GM12878 (cell line): ENCODE results near the gene NUAK2. TPM values are rescaled to one million over a fixed set of nuclear protein-coding genes. Genes with fewer than 3 reads are reported as not detected.

ENCODE experiments used
- ATAC-seq: fragments of 200-7000 bp; cut with Tn5 transposase; 3 replicates; pipeline ENCODE4 v1.9.1; 2020; ENCODE audit warnings: mild to moderate bottlenecking, moderate library complexity
- BruUV-seq: library from RNA; stranded (reverse); fragments of 400-500 nt; replicated peaks from 2 replicates; lab custom pipeline; 2021; lab: Mats Ljungman, UMichigan
- CTCF ChIA-PET: fragments of 300-600 bp; sonication (Branson Sonifier 250); formaldehyde crosslinking; extraction: SDS; loops from one replicate; lab custom pipeline; 2021; ENCODE audit warnings: inconsistent platforms; lab: Yijun Ruan, JAX
- POLR2A ChIA-PET: fragments of 350-600 bp; formaldehyde crosslinking; extraction: SDS; loops from one replicate; lab custom pipeline; 2021; ENCODE audit warnings: inconsistent platforms; lab: Charles Lee
- RAD21 ChIA-PET: fragments of 300-600 bp; sonication (Branson Sonifier 250); formaldehyde crosslinking; loops from one replicate; lab custom pipeline; 2023; ENCODE audit warnings: antibody characterized with exemption; ENCODE audit not compliant: unreplicated experiment; lab: Charles Lee
- SMC1A ChIA-PET: fragments of 300-600 bp; sonication (Branson Sonifier 250); formaldehyde crosslinking; loops from one replicate; lab custom pipeline; 2023; ENCODE audit not compliant: unreplicated experiment, uncharacterized antibody; lab: Charles Lee
- DNase-seq: peaks from one replicate; pipeline ENCODE4 v3.0.0-alpha.2; 2011; ENCODE audit warnings: low read depth, low spot score
- FAIRE-seq: peaks from 3 replicates; lab custom pipeline; 2011; peaks lifted over from hg19 to GRCh38; lab: Jason Lieb, UNC
- H2AFZ ChIP-seq: 2 replicates; pipeline ENCODE4 v1.6.0; 2011; ENCODE audit warnings: low read depth, low read length, control low read depth; ENCODE audit not compliant: control insufficient read depth
- H3K27ac ChIP-seq: 2 replicates; pipeline ENCODE4 v1.5.1; 2011; ENCODE audit warnings: control low read depth; ENCODE audit not compliant: control insufficient read depth, insufficient read depth
- H3K27me3 ChIP-seq, 2 experiments: replicated peaks in 1 of 2; 2 replicates each; pipeline versions ENCODE4 v1.6.0 to v1.6.1; 2011; ENCODE audit warnings: low read length in 1 of 2; ENCODE audit not compliant: control insufficient read depth in 2 of 2, insufficient read depth in 2 of 2
- H3K36me3 ChIP-seq, 2 experiments: 2 replicates each; pipeline ENCODE4 v1.5.1; 2011; ENCODE audit warnings: low read length in 1 of 2; ENCODE audit not compliant: control insufficient read depth in 2 of 2, insufficient read depth in 2 of 2
- H3K4me1 ChIP-seq: 2 replicates; pipeline ENCODE4 v1.6.1; 2011; ENCODE audit warnings: mild to moderate bottlenecking, low read length, moderate library complexity, mixed read lengths; ENCODE audit not compliant: control insufficient read depth, insufficient read depth
- H3K4me2 ChIP-seq: 2 replicates; pipeline ENCODE4 v1.6.0; 2011; ENCODE audit warnings: control low read depth; ENCODE audit not compliant: control insufficient read depth, insufficient read depth
- H3K4me3 ChIP-seq: fragments of 200-600 bp; sonication (generic); 2 replicates; pipeline ENCODE4 v1.5.1; 2016
- H3K79me2 ChIP-seq: 2 replicates; pipeline ENCODE4 v1.6.0; 2011; ENCODE audit warnings: low read length; ENCODE audit not compliant: control insufficient read depth, insufficient read depth
- H3K9ac ChIP-seq: 2 replicates; pipeline ENCODE4 v1.8.0; 2011; ENCODE audit warnings: low read length, control low read depth, mixed read lengths; ENCODE audit not compliant: control insufficient read depth, insufficient read depth
- H3K9me3 ChIP-seq: replicated peaks from 3 replicates; pipeline ENCODE4 v1.5.1; 2011; ENCODE audit warnings: mild to moderate bottlenecking, low read length; ENCODE audit not compliant: control insufficient read depth, insufficient read depth
- H4K20me1 ChIP-seq: 2 replicates; pipeline ENCODE4 v1.6.0; 2011; ENCODE audit not compliant: control insufficient read depth, insufficient read depth
- CREB1 ChIP-seq: IDR thresholded peaks from 2 replicates; pipeline ENCODE4 v1.6.1; 2012; ENCODE audit warnings: low read depth, mild to moderate bottlenecking, inconsistent platforms
- DPF2 ChIP-seq: fragments of 450-650 bp; IDR thresholded peaks from 2 replicates; pipeline ENCODE4 v1.6.1; 2017; ENCODE audit warnings: mild to moderate bottlenecking
- GABPA ChIP-seq: IDR thresholded peaks from 2 replicates; pipeline ENCODE4 v1.6.1; 2014; ENCODE audit warnings: antibody characterized with exemption, low read depth, mild to moderate bottlenecking, inconsistent platforms
- HCFC1 ChIP-seq: fragments of 150-350 bp; IDR thresholded peaks from 2 replicates; pipeline ENCODE4 v1.6.1; 2014; ENCODE audit warnings: low read length
- HDAC2 ChIP-seq: fragments of 200-600 bp; sonication (generic); IDR thresholded peaks from 2 replicates; pipeline ENCODE4 v1.6.1; 2017
- HDGF ChIP-seq: fragments of 450-650 bp; IDR thresholded peaks from 2 replicates; pipeline ENCODE4 v1.6.1; 2016; ENCODE audit warnings: antibody characterized with exemption
- IRF4 ChIP-seq: IDR thresholded peaks from 2 replicates; pipeline ENCODE4 v1.6.1; 2011; ENCODE audit warnings: low read depth, low read length
- JUNB ChIP-seq: IDR thresholded peaks from 2 replicates; pipeline ENCODE4 v1.6.1; 2016; ENCODE audit warnings: antibody characterized with exemption, mild to moderate bottlenecking
- MYC ChIP-seq: IDR thresholded peaks from 2 replicates; pipeline ENCODE4 v1.6.1; 2011; ENCODE audit warnings: mild to moderate bottlenecking, low read length, moderate library complexity, inconsistent platforms; ENCODE audit not compliant: insufficient read depth, insufficient replicate concordance, insufficient read length, severe bottlenecking
- POLR2A ChIP-seq: IDR thresholded peaks from 2 replicates; pipeline ENCODE4 v1.6.1; 2011; ENCODE audit warnings: low read depth, mild to moderate bottlenecking, low read length
- POU2F2 ChIP-seq: IDR thresholded peaks from 3 replicates; pipeline ENCODE4 v1.6.1; 2011; ENCODE audit warnings: low read depth, mild to moderate bottlenecking, low read length, borderline replicate concordance
- RELB ChIP-seq: fragments of 450-650 bp; IDR thresholded peaks from 2 replicates; pipeline ENCODE4 v1.6.1; 2017; ENCODE audit warnings: low read depth, mild to moderate bottlenecking, moderate library complexity
- SMAD1 ChIP-seq: fragments of 450-650 bp; IDR thresholded peaks from 2 replicates; pipeline ENCODE4 v1.6.1; 2018; ENCODE audit warnings: mild to moderate bottlenecking, low read depth; ENCODE audit not compliant: partially characterized antibody
- SMARCA5 ChIP-seq: fragments of 450-650 bp; IDR thresholded peaks from 2 replicates; pipeline ENCODE4 v1.6.1; 2017; ENCODE audit warnings: mild to moderate bottlenecking
- SUZ12 ChIP-seq: fragments of 200-600 bp; sonication (generic); IDR thresholded peaks from one replicate; pipeline ENCODE4 v1.6.1; 2018; ENCODE audit warnings: antibody characterized with exemption, mild to moderate bottlenecking; ENCODE audit not compliant: unreplicated experiment
- TCF12 ChIP-seq: IDR thresholded peaks from 2 replicates; pipeline ENCODE4 v1.6.1; 2011; ENCODE audit warnings: low read depth, mild to moderate bottlenecking, low read length
- USF1 ChIP-seq: IDR thresholded peaks from 2 replicates; pipeline ENCODE4 v1.6.1; 2011; ENCODE audit warnings: borderline replicate concordance, low read depth, mild to moderate bottlenecking, moderate library complexity, mixed read lengths, low read length; ENCODE audit not compliant: insufficient read depth; ENCODE audit errors: extremely low read length
- ZBED1 ChIP-seq: IDR thresholded peaks from 2 replicates; pipeline ENCODE4 v1.6.1; 2016; ENCODE audit warnings: borderline replicate concordance
- ZNF207 ChIP-seq: fragments of 450-650 bp; IDR thresholded peaks from 2 replicates; pipeline ENCODE4 v1.6.1; 2014; ENCODE audit warnings: antibody characterized with exemption, mild to moderate bottlenecking, borderline replicate concordance
- ZNF622 ChIP-seq: fragments of 450-650 bp; IDR thresholded peaks from 2 replicates; pipeline ENCODE4 v1.6.1; 2017; ENCODE audit warnings: mild to moderate bottlenecking, inconsistent platforms
- WGBS: methylation state at CpG from one replicate; pipeline ENCODE4 v1.1.6; 2016; ENCODE audit warnings: low lambda C conversion rate; ENCODE audit not compliant: insufficient replicate concordance, insufficient coverage; ENCODE audit errors: missing lambda C conversion rate; 5-methylcytosine and 5-hydroxymethylcytosine counted together
- in situ Hi-C: fragments of 300-500 bp; cut with MboI; formaldehyde crosslinking; loops from 9 replicates; pipeline ENCODE4 v1.14.3; 2018; ENCODE audit warnings: mixed read lengths
- intact Hi-C: fragments of 100-400 bp; cut with micrococcal nuclease; formaldehyde crosslinking; loops from one replicate; pipeline ENCODE4 v1.14.2; 2022; ENCODE audit not compliant: unreplicated experiment
- polyA plus RNA-seq, 11 experiments: library from polyadenylated mRNA; depleted of rRNA in 4 of 11; unstranded in 6 of 11; stranded (reverse) in 5 of 11; fragments of >200 nt; fragmentation: Nextera tagmentation in 4 of 11; fragmentation: Illumina TruSeq in 1 of 11; extraction: Ambion mirVana in 4 of 11; extraction: Trizol in 1 of 11; gene quantifications; 1 replicate in 1 of 11; 2 replicates in 10 of 11; pipeline versions ENCODE4 v1.2.1 to v1.2.3, GENCODE V29; 2011 to 2016; ENCODE audit warnings: inconsistent platforms in 2 of 11, missing spikeins in 2 of 11, low read depth in 1 of 11
- total RNA-seq, 4 experiments: library from RNA; depleted of rRNA in 3 of 4; stranded (reverse); fragments of >200 nt in 3 of 4; fragmentation: Illumina TruSeq in 1 of 4; extraction: Trizol in 1 of 4; gene quantifications; 2 replicates each; pipeline versions ENCODE4 v1.2.1 to v1.2.3, GENCODE V29; 2013 to 2021
- TF ChIP-seq, protein P1 (sequence below): fragments of 450-650 bp; IDR thresholded peaks from 2 replicates; pipeline ENCODE4 v1.6.1; 2017; ENCODE audit warnings: borderline replicate concordance

Gene NUAK2
- total and polyA plus RNA-seq, 10 of the 15 experiments (the other 5 are each of a cell fraction or from before 2014, with no cell fraction given), result 0.27 to 3.0 (median 1.2) TPM

DNA sequence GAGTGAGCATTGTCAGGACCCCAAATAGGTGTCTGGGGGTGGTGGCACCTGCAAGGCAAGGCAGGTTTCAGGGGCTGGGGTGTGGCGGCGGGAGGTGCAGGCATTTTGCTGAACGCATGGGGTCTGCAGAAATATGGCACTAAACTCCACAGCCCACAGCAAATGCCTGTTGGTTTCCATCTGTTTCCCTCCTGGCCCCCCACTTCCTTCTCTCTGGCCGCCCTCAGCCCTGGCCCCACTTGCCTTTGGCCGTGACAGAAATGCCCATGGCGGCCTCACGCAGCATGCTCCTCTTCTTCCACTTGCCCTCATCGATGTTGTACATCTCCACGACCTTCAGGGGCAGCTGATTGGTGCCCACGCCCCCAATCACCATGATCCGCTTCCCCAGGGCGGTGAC is 21.4 kb upstream of the NUAK2 start (continued):
- no peak for TF ChIP-seq TCF12
- TF ChIP-seq MYC, result no peak
- no peak for TF ChIP-seq SUZ12
- TF ChIP-seq ZBED1, result no peak
- no peak for TF ChIP-seq ZNF207

GRCh38 chr1:205340676-205341075 is 19.1 kb upstream of the NUAK2 start:
- no peak overlapping the region for H3K4me2 ChIP-seq
- SMC1A ChIA-PET, result interaction anchor here (0.6 to 2.5 kb wide), 3 partner anchors 13 to 325 kb away, joined by 3 to 14 read pairs (median 9); no protein-coding TSS in a partner anchor
- 0% methylated on average over 1 of the region's 1 CpG for WGBS
- H3K27ac ChIP-seq, result no peak overlapping the region
- H3K4me1 ChIP-seq, result peaks cover 6% of the 10 kb centered on the region; the same call in 1 of the 2 replicates
- intact Hi-C loops, result no loop called here
- BruUV-seq, result no TSS peak
- H3K79me2 ChIP-seq, result no peaks in the 10 kb centered on the region
- H3K4me3 ChIP-seq, result no peak overlapping the region
- RAD21 ChIA-PET, result no interaction called here
- no peaks in the 10 kb centered on the region; the same call in 1 of the 2 replicates for H4K20me1 ChIP-seq
- H3K27me3 ChIP-seq, result peaks cover 18 to 25% of the 10 kb centered on the region in 2 experiments
- no peaks in the 10 kb centered on the region for H3K36me3 ChIP-seq
- H3K9ac ChIP-seq, result no peak overlapping the region
- POLR2A ChIA-PET, result interaction anchor here (0.8 kb wide), 1 partner anchor 74 kb away, joined by 5 read pairs; no protein-coding TSS in a partner anchor
- ATAC-seq, result no peak
- in situ Hi-C loops, result no loop called here
- CTCF ChIA-PET, result interaction anchor here (0.7 to 59.5 kb wide), 6 partner anchors 9 to 145 kb away, joined by 3 to 2333 read pairs (median 12); partner anchors contain the start of gene KLHDC8A
- FAIRE-seq, result no peak
- no peak overlapping the region for H2AFZ ChIP-seq
- H3K9me3 ChIP-seq, result no peaks in the 10 kb centered on the region; the same call in 2 of the 3 replicates
- no peak for DNase-seq
- TF ChIP-seq HCFC1, result no peak
- no peak for TF ChIP-seq ZNF622
- TF ChIP-seq CREB1, result no peak
- no peak for TF ChIP-seq POU2F2
- no peak for TF ChIP-seq GABPA
- TF ChIP-seq HDAC2, result no peak
- TF ChIP-seq RELB, result no peak
- TF ChIP-seq SMAD1, result no peak
- TF ChIP-seq, protein P1, sequence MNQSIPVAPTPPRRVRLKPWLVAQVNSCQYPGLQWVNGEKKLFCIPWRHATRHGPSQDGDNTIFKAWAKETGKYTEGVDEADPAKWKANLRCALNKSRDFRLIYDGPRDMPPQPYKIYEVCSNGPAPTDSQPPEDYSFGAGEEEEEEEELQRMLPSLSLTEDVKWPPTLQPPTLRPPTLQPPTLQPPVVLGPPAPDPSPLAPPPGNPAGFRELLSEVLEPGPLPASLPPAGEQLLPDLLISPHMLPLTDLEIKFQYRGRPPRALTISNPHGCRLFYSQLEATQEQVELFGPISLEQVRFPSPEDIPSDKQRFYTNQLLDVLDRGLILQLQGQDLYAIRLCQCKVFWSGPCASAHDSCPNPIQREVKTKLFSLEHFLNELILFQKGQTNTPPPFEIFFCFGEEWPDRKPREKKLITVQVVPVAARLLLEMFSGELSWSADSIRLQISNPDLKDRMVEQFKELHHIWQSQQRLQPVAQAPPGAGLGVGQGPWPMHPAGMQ, result no peak
- TF ChIP-seq JUNB, result no peak
- no peak for TF ChIP-seq POLR2A
- TF ChIP-seq IRF4, result no peak
- no peak for TF ChIP-seq DPF2
- TF ChIP-seq HDGF, result no peak
- TF ChIP-seq USF1, result no peak
- no peak for TF ChIP-seq SMARCA5
